ENCODE data around the gene GALNTL6. TPM values are rescaled to one million over a fixed set of nuclear protein-coding genes. Genes with fewer than 3 reads are reported as not detected.

Gene GALNTL6
- total RNA-seq, 1 donor from 2014 or later: 0.13 TPM

DNA sequence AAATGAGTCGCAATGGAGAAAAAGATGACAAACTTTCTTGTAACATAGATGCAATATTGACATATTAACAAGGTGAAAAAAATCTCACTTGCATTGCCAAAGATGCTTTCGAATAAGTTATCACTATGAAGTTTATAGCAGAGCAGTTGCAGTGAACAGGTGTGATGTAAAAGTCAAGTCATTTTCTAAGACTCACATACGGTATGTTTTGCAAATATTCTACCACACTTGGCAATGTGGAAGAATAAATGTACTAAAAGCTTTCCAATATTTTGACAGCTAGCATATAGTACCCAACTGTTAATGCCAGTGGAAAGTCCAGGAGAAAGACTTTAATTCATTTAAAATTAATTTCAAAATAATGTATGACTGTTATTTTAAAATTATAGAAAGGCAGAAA lies 76.5 kb downstream of the GALNTL6 start:
- Histone ChIP-seq H3K4me3 (ENCODE audit: low read depth, low read length) (no peak overlapping the region), H3K27me3 (ENCODE audit: control insufficient read depth, insufficient read depth, low read length) (no peaks in the 10 kb centered on the region)
- no peak for TF ChIP-seq CTCF (IDR thresholded peaks at IDR 0.05; ENCODE audit: insufficient read depth, low read length, poor library complexity, severe bottlenecking)

GRCh38 chr4:171891038-171891437 lies 77.8 kb downstream of the GALNTL6 start:
- no peak overlapping the region for H3K4me3 ChIP-seq (ENCODE audit: low read depth, low read length)
- TF ChIP-seq CTCF (IDR thresholded peaks at IDR 0.05; ENCODE audit: insufficient read depth, low read length, poor library complexity, severe bottlenecking): no peak
- H3K36me3 ChIP-seq (ENCODE audit: control insufficient read depth, insufficient read depth, low read length): no peaks in the 10 kb centered on the region
- H3K27me3 ChIP-seq (ENCODE audit: control insufficient read depth, insufficient read depth, low read length): no peaks in the 10 kb centered on the region
- no peak for DNase-seq (ENCODE audit: low read depth)

More for the DNA sequence above, 76.5 kb downstream of the GALNTL6 start:
- DNase-seq (ENCODE audit: low read depth): no peak
- no peaks in the 10 kb centered on the region for H3K36me3 ChIP-seq (ENCODE audit: control insufficient read depth, insufficient read depth, low read length)

DNA sequence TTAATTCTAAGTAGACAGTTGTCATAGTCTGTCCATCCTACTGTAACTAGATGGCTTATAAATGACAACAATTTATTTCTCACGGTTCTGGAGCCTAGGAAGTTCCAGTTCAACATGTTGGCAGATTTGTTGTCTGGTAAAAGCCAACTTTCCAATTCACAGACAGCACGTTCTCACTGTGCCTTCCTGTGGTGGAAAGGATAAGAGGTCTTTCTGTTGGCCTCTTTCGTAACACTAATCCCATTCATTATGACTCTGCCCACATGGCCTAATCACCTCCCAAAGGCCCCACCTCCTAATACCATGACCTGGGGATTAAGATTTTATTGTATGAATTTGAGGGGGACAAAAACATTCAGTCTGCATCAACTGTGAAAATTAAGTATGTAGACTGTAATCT lies 83.2 kb downstream of the GALNTL6 start:
- TF ChIP-seq CTCF (IDR thresholded peaks at IDR 0.05; ENCODE audit: insufficient read depth, low read length, poor library complexity, severe bottlenecking): no peak
- no peaks in the 10 kb centered on the region for H3K36me3 ChIP-seq (ENCODE audit: control insufficient read depth, insufficient read depth, low read length)
- H3K4me3 ChIP-seq (ENCODE audit: low read depth, low read length): no peak overlapping the region
- no peak for DNase-seq (ENCODE audit: low read depth)
- no peaks in the 10 kb centered on the region for H3K27me3 ChIP-seq (ENCODE audit: control insufficient read depth, insufficient read depth, low read length)

DNA sequence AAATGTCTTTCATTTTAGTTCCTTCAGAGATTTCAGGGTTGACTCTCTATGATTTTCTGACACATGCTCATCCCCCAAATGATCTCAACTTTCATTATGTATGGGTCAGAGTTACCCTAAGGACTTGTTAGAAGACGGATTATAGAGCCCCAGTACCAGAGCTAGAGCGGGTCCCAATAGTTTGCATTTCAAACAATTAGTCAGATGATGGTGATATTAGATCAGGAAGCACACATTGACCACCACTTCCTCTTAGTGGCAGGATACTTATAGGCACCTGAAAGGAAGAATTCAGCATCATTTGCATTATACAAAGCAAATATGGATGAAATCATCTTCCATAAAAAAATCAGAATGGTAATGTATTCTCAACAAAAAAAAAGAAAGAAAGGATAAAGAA lies 106.1 kb downstream of the GALNTL6 start:
- H3K27me3 ChIP-seq (ENCODE audit: control insufficient read depth, insufficient read depth, low read length): no peaks in the 10 kb centered on the region
- no peaks in the 10 kb centered on the region for H3K36me3 ChIP-seq (ENCODE audit: control insufficient read depth, insufficient read depth, low read length)
- TF ChIP-seq CTCF (IDR thresholded peaks at IDR 0.05; ENCODE audit: insufficient read depth, low read length, poor library complexity, severe bottlenecking): no peak
- no peak for DNase-seq (ENCODE audit: low read depth)
- H3K4me3 ChIP-seq (ENCODE audit: low read depth, low read length): no peak overlapping the region

GRCh38 chr4:171920901-171921300 lies 107.7 kb downstream of the GALNTL6 start:
- DNase-seq (ENCODE audit: low read depth): no peak
- TF ChIP-seq CTCF (IDR thresholded peaks at IDR 0.05; ENCODE audit: insufficient read depth, low read length, poor library complexity, severe bottlenecking): no peak

GRCh38 chr4:171924746-171925376 lies 111.7 kb downstream of the GALNTL6 start:
- DNase-seq (ENCODE audit: low read depth): no peak
- Histone ChIP-seq H3K36me3 (ENCODE audit: control insufficient read depth, insufficient read depth, low read length) (no peaks in the 10 kb centered on the region), H3K27me3 (ENCODE audit: control insufficient read depth, insufficient read depth, low read length) (no peaks in the 10 kb centered on the region), H3K4me3 (ENCODE audit: low read depth, low read length) (no peak overlapping the region)
- TF ChIP-seq CTCF (IDR thresholded peaks at IDR 0.05; ENCODE audit: insufficient read depth, low read length, poor library complexity, severe bottlenecking): no peak

More at GRCh38 chr4:171920901-171921300, 107.7 kb downstream of the GALNTL6 start:
- Histone ChIP-seq H3K36me3 (ENCODE audit: control insufficient read depth, insufficient read depth, low read length) (no peaks in the 10 kb centered on the region), H3K4me3 (ENCODE audit: low read depth, low read length) (no peak overlapping the region), H3K27me3 (ENCODE audit: control insufficient read depth, insufficient read depth, low read length) (no peaks in the 10 kb centered on the region)

Data from kidney epithelial cell (primary cell).